ENCODE results near the gene TPBG.

Gene TPBG

GRCh38 chr6:82363428-82364086, at the start of gene TPBG:
TPBG (plus strand) TSS chr6:82363817; CDS start chr6:82364962, 1,145 bp downstream.
- DNase-seq (ENCODE audit: low read depth in 2 of 2): no peak

GRCh38 chr6:82322386-82322785, 41.2 kb upstream of the TPBG start:
- DNase-seq (ENCODE audit: low read depth in 2 of 2): no peak

- DNase-seq (ENCODE audit: low read depth in 2 of 2): no peak
These were observed 33.9 kb upstream of the TPBG start for GRCh38 chr6:82329766-82330165.

- DNase-seq (ENCODE audit: low read depth in 2 of 2): no peak
These were observed 33.3 kb upstream of the TPBG start for GRCh38 chr6:82330171-82330804.

GRCh38 chr6:82331031-82331773, 32.4 kb upstream of the TPBG start:
- DNase-seq (ENCODE audit: low read depth in 2 of 2): no peak

GRCh38 chr6:82333781-82334180, 29.8 kb upstream of the TPBG start:
- DNase-seq (ENCODE audit: low read depth in 2 of 2): no peak

- DNase-seq (ENCODE audit: low read depth in 2 of 2): no peak
These were observed 25.8 kb upstream of the TPBG start for GRCh38 chr6:82337688-82338257.

- no peak for DNase-seq (ENCODE audit: low read depth in 2 of 2)
These were observed 15.5 kb upstream of the TPBG start for GRCh38 chr6:82348130-82348529.

- no peak for DNase-seq (ENCODE audit: low read depth in 2 of 2)
These were observed 9.8 kb upstream of the TPBG start for GRCh38 chr6:82353848-82354247.

- no peak for DNase-seq (ENCODE audit: low read depth in 2 of 2)
These were observed 3.1 kb upstream of the TPBG start for GRCh38 chr6:82360552-82360951.

GRCh38 chr6:82361631-82362030, 2.0 kb upstream of the TPBG start:
- no peak for DNase-seq (ENCODE audit: low read depth in 2 of 2)

- no peak for DNase-seq (ENCODE audit: low read depth in 2 of 2)
These were observed 1.5 kb upstream of the TPBG start for GRCh38 chr6:82362144-82362543.

GRCh38 chr6:82362878-82363427, 664 bp upstream of the TPBG start:
- no peak for DNase-seq (ENCODE audit: low read depth in 2 of 2)

GRCh38 chr6:82364087-82365015, 734 bp downstream of the TPBG start:
- DNase-seq (ENCODE audit: low read depth in 2 of 2): no peak

- no peak for DNase-seq (ENCODE audit: low read depth in 2 of 2)
These were observed 1.6 kb downstream of the TPBG start for GRCh38 chr6:82365016-82365795.

GRCh38 chr6:82367704-82368103, 4.1 kb downstream of the TPBG start:
- no peak for DNase-seq (ENCODE audit: low read depth in 2 of 2)

- DNase-seq (ENCODE audit: low read depth in 2 of 2): no peak
These were observed 7.2 kb downstream of the TPBG start for GRCh38 chr6:82370788-82371187.

- no peak for DNase-seq (ENCODE audit: low read depth in 2 of 2)
These were observed 8.4 kb downstream of the TPBG start for GRCh38 chr6:82371799-82372546.

GRCh38 chr6:82372656-82373055, 9.0 kb downstream of the TPBG start:
- DNase-seq (ENCODE audit: low read depth in 2 of 2): no peak

- DNase-seq (ENCODE audit: low read depth in 2 of 2): no peak
These were observed 10.9 kb downstream of the TPBG start for GRCh38 chr6:82374516-82374915.

Measured in stimulated activated CD8-positive, alpha-beta memory T cell treated with anti-CD3 and anti-CD28 coated beads, Interleukin-15, amount 100 ng/mL, for 4 hours (primary cell).